HEK293 (cell line): Measurements from ENCODE around the gene LAMB2.

ENCODE experiments used
- CTCF ChIA-PET: fragments of 350-600 bp; formaldehyde crosslinking; extraction: SDS; loops from one replicate; lab custom pipeline; 2021; ENCODE audit warnings: antibody characterized with exemption; lab: Yijun Ruan, JAX
- POLR2A ChIA-PET: fragments of 300-600 bp; formaldehyde crosslinking; extraction: SDS; loops from one replicate; lab custom pipeline; 2020; ENCODE audit warnings: antibody characterized with exemption, inconsistent platforms; lab: Yijun Ruan, JAX
- H3K27ac ChIP-seq: fragments of 200-500 bp; sonication (Bioruptor generic); 2 replicates; pipeline ENCODE4 v1.5.1; 2014; ENCODE audit warnings: low read depth, low read length, control low read depth, inconsistent platforms; ENCODE audit errors: extremely low read depth
- H3K36me3 ChIP-seq, 2 experiments: fragments of 200-500 bp in 1 of 2; sonication (Bioruptor generic) in 1 of 2; 1 replicate in 1 of 2; 2 replicates in 1 of 2; pipeline ENCODE4 v1.5.1; 2014 to 2017; ENCODE audit warnings: inconsistent platforms in 2 of 2, low read length in 2 of 2; ENCODE audit not compliant: control insufficient read depth in 2 of 2, insufficient read depth in 1 of 2
- H3K4me1 ChIP-seq: fragments of 200-500 bp; sonication (Bioruptor generic); 2 replicates; pipeline ENCODE4 v1.5.1; 2014; ENCODE audit warnings: mild to moderate bottlenecking, low read length, inconsistent platforms; ENCODE audit not compliant: control insufficient read depth, insufficient read depth
- H3K4me3 ChIP-seq: 2 replicates; pipeline ENCODE4 v1.5.1; 2011; ENCODE audit warnings: low read depth, mild to moderate bottlenecking, control low read depth, low read length, moderate library complexity
- H3K9me3 ChIP-seq: fragments of 200-500 bp; sonication (Bioruptor generic); 2 replicates; pipeline ENCODE4 v1.5.1; 2014; ENCODE audit warnings: low read depth, low read length, inconsistent platforms; ENCODE audit not compliant: control insufficient read depth, insufficient read depth
- ELK4 ChIP-seq: IDR thresholded peaks from 2 replicates; pipeline ENCODE4 v1.6.1; 2011; ENCODE audit warnings: mild to moderate bottlenecking, low read depth, low read length, borderline replicate concordance
- GLI4 ChIP-seq: fragments of 450-650 bp; formaldehyde crosslinking; IDR thresholded peaks from 2 replicates; pipeline ENCODE4 v1.5.1; 2016; ENCODE audit warnings: missing biosample characterization, missing genetic modification characterization
- MEIS1 ChIP-seq: sonication (generic); formaldehyde crosslinking; IDR thresholded peaks from 2 replicates; pipeline ENCODE4 v1.8.1; 2022; ENCODE audit warnings: missing genetic modification reagents, mild to moderate bottlenecking, borderline replicate concordance
- MYNN ChIP-seq: fragments of 450-650 bp; formaldehyde crosslinking; IDR thresholded peaks from 2 replicates; pipeline ENCODE4 v1.5.1; 2016; ENCODE audit warnings: missing biosample characterization, missing genetic modification characterization, borderline replicate concordance
- PRDM1 ChIP-seq: fragments of 450-650 bp; formaldehyde crosslinking; IDR thresholded peaks from 2 replicates; pipeline ENCODE4; 2016; ENCODE audit warnings: missing biosample characterization, missing genetic modification characterization
- ZNF132 ChIP-seq: fragments of 450-650 bp; formaldehyde crosslinking; IDR thresholded peaks from 2 replicates; pipeline ENCODE4 v1.5.1; 2017; ENCODE audit warnings: missing biosample characterization, missing genetic modification characterization, borderline replicate concordance
- ZNF169 ChIP-seq: fragments of 450-650 bp; formaldehyde crosslinking; IDR thresholded peaks from 2 replicates; pipeline ENCODE4 v1.5.1; 2016; ENCODE audit warnings: missing biosample characterization, missing genetic modification characterization
- ZNF174 ChIP-seq: fragments of 450-650 bp; formaldehyde crosslinking; IDR thresholded peaks from 2 replicates; pipeline ENCODE4 v1.5.0; 2017; ENCODE audit warnings: missing biosample characterization, mild to moderate bottlenecking, missing genetic modification characterization
- ZNF366 ChIP-seq: fragments of 450-650 bp; formaldehyde crosslinking; conservative IDR thresholded peaks from 2 replicates; pipeline ENCODE4 v1.5.1; 2016; ENCODE audit warnings: missing biosample characterization, missing genetic modification characterization
- ZNF514 ChIP-seq: fragments of 450-650 bp; formaldehyde crosslinking; IDR thresholded peaks from 2 replicates; pipeline ENCODE4 v1.5.1; 2016; ENCODE audit warnings: missing biosample characterization, missing genetic modification characterization
- ZNF585B ChIP-seq: fragments of 450-650 bp; formaldehyde crosslinking; IDR thresholded peaks from 2 replicates; pipeline ENCODE4 v1.5.1; 2016; ENCODE audit warnings: missing biosample characterization, missing genetic modification characterization
- TF ChIP-seq, protein P1 (sequence below): fragments of 450-650 bp; formaldehyde crosslinking; IDR thresholded peaks from 2 replicates; pipeline ENCODE4 v1.5.1; 2016; ENCODE audit warnings: missing biosample characterization, missing genetic modification characterization
- TF ChIP-seq, protein P2 (sequence below): fragments of 450-650 bp; formaldehyde crosslinking; IDR thresholded peaks from 2 replicates; pipeline ENCODE4 v1.5.1; 2016; ENCODE audit warnings: missing biosample characterization, missing genetic modification characterization
- TF ChIP-seq, protein P3 (sequence below): fragments of 450-650 bp; formaldehyde crosslinking; IDR thresholded peaks from 2 replicates; pipeline ENCODE4 v1.5.1; 2016; ENCODE audit warnings: missing biosample characterization, missing genetic modification characterization, borderline replicate concordance
- TF ChIP-seq, protein P4 (sequence below): fragments of 450-650 bp; formaldehyde crosslinking; IDR thresholded peaks from 2 replicates; pipeline ENCODE4 v1.5.0; 2017; ENCODE audit warnings: missing biosample characterization, missing genetic modification characterization, borderline replicate concordance

LAMB2 gene

GRCh38 chr3:49148159-49148558, 15.3 kb upstream of the LAMB2 start:
- POLR2A ChIA-PET: interaction anchor here (0.7 kb wide), 1 partner anchor 62 kb away, joined by 4 read pairs; no protein-coding TSS in a partner anchor
- TF ChIP-seq ZNF366 (peak; percentile 82), ZNF585B (tag by site-specific recombination) (no peak)
- CTCF ChIA-PET: no interaction called here
- no peaks in the 10 kb centered on the region for H3K4me1 ChIP-seq
- H3K9me3 ChIP-seq: no peaks in the 10 kb centered on the region
- no peak overlapping the region for H3K4me3 ChIP-seq
- no peaks in the 10 kb centered on the region for H3K36me3 ChIP-seq
- H3K27ac ChIP-seq: no peak overlapping the region

- H3K9me3 ChIP-seq: no peaks in the 10 kb centered on the region
- ChIA-PET CTCF (interaction anchor here (0.6 to 0.7 kb wide), 2 partner anchors 399 to 685 kb away, joined by 3 to 4 read pairs; no protein-coding TSS in a partner anchor), POLR2A (no interaction called here)
- H3K4me1 ChIP-seq: no peaks in the 10 kb centered on the region
- TF ChIP-seq GLI4 (no peak), ZNF174 (no peak), ZNF169 (no peak), PRDM1 (tag by site-specific recombination) (no peak), ZNF132 (tag by site-specific recombination) (no peak), MEIS1 (CRISPR knock-in tag) (no peak), MYNN (tag by site-specific recombination) (no peak), ZNF514 (no peak), ELK4 (no peak)
- TF ChIP-seq, protein P1, sequence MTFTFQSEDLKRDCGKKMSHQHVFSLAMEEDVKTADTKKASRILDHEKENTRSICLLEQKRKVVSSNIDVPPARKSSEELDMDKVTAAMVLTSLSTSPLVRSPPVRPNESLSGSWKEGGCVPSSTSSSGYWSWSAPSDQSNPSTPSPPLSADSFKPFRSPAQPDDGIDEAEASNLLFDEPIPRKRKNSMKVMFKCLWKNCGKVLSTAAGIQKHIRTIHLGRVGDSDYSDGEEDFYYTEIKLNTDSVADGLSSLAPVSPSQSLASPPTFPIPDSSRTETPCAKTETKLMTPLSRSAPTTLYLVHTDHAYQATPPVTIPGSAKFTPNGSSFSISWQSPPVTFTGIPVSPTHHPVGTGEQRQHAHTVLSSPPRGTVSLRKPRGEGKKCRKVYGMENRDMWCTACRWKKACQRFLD: no peak
- TF ChIP-seq, protein P2, sequence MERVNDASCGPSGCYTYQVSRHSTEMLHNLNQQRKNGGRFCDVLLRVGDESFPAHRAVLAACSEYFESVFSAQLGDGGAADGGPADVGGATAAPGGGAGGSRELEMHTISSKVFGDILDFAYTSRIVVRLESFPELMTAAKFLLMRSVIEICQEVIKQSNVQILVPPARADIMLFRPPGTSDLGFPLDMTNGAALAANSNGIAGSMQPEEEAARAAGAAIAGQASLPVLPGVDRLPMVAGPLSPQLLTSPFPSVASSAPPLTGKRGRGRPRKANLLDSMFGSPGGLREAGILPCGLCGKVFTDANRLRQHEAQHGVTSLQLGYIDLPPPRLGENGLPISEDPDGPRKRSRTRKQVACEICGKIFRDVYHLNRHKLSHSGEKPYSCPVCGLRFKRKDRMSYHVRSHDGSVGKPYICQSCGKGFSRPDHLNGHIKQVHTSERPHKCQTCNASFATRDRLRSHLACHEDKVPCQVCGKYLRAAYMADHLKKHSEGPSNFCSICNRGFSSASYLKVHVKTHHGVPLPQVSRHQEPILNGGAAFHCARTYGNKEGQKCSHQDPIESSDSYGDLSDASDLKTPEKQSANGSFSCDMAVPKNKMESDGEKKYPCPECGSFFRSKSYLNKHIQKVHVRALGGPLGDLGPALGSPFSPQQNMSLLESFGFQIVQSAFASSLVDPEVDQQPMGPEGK (tag by site-specific recombination): no peak
- TF ChIP-seq, protein P3, sequence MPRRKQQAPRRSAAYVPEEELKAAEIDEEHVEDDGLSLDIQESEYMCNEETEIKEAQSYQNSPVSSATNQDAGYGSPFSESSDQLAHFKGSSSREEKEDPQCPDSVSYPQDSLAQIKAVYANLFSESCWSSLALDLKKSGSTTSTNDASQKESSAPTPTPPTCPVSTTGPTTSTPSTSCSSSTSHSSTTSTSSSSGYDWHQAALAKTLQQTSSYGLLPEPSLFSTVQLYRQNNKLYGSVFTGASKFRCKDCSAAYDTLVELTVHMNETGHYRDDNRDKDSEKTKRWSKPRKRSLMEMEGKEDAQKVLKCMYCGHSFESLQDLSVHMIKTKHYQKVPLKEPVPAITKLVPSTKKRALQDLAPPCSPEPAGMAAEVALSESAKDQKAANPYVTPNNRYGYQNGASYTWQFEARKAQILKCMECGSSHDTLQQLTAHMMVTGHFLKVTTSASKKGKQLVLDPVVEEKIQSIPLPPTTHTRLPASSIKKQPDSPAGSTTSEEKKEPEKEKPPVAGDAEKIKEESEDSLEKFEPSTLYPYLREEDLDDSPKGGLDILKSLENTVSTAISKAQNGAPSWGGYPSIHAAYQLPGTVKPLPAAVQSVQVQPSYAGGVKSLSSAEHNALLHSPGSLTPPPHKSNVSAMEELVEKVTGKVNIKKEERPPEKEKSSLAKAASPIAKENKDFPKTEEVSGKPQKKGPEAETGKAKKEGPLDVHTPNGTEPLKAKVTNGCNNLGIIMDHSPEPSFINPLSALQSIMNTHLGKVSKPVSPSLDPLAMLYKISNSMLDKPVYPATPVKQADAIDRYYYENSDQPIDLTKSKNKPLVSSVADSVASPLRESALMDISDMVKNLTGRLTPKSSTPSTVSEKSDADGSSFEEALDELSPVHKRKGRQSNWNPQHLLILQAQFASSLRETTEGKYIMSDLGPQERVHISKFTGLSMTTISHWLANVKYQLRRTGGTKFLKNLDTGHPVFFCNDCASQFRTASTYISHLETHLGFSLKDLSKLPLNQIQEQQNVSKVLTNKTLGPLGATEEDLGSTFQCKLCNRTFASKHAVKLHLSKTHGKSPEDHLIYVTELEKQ (tag by site-specific recombination): no peak
- TF ChIP-seq, protein P4, sequence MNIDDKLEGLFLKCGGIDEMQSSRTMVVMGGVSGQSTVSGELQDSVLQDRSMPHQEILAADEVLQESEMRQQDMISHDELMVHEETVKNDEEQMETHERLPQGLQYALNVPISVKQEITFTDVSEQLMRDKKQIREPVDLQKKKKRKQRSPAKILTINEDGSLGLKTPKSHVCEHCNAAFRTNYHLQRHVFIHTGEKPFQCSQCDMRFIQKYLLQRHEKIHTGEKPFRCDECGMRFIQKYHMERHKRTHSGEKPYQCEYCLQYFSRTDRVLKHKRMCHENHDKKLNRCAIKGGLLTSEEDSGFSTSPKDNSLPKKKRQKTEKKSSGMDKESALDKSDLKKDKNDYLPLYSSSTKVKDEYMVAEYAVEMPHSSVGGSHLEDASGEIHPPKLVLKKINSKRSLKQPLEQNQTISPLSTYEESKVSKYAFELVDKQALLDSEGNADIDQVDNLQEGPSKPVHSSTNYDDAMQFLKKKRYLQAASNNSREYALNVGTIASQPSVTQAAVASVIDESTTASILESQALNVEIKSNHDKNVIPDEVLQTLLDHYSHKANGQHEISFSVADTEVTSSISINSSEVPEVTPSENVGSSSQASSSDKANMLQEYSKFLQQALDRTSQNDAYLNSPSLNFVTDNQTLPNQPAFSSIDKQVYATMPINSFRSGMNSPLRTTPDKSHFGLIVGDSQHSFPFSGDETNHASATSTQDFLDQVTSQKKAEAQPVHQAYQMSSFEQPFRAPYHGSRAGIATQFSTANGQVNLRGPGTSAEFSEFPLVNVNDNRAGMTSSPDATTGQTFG: no peak
- H3K4me3 ChIP-seq: no peak overlapping the region
- H3K36me3 ChIP-seq: no peaks in the 10 kb centered on the region
- H3K27ac ChIP-seq: no peak overlapping the region
Measured at GRCh38 chr3:49140080-49140479, 7.2 kb upstream of the LAMB2 start.
